ENCODE results near the gene TUBGCP2.

TUBGCP2 gene

DNA sequence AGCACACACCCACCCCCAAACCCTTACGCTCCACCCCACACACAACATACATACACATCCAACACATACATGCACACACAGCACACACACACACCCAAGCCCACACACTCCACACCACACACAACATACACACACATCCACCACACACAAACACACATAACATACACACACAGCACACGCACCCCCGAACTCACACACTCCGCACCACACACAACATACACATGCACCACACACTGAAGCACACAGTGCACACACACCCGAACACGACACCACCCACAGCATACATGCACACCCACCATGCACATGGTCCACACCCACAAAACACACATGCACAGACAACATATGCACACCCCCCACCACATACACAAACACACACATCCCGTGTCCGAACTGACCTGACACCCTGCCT, 40.5 kb upstream of the TUBGCP2 start:
- no peak overlapping the region for H3K4me3 ChIP-seq (ENCODE audit: low read depth, low read length)
- DNase-seq (ENCODE audit: low read depth) = no peak
- TF ChIP-seq, protein P1, sequence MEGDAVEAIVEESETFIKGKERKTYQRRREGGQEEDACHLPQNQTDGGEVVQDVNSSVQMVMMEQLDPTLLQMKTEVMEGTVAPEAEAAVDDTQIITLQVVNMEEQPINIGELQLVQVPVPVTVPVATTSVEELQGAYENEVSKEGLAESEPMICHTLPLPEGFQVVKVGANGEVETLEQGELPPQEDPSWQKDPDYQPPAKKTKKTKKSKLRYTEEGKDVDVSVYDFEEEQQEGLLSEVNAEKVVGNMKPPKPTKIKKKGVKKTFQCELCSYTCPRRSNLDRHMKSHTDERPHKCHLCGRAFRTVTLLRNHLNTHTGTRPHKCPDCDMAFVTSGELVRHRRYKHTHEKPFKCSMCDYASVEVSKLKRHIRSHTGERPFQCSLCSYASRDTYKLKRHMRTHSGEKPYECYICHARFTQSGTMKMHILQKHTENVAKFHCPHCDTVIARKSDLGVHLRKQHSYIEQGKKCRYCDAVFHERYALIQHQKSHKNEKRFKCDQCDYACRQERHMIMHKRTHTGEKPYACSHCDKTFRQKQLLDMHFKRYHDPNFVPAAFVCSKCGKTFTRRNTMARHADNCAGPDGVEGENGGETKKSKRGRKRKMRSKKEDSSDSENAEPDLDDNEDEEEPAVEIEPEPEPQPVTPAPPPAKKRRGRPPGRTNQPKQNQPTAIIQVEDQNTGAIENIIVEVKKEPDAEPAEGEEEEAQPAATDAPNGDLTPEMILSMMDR (IDR thresholded peaks at IDR 0.05; ENCODE audit: control insufficient read depth, extremely low read depth, insufficient read depth) = no peak

DNA sequence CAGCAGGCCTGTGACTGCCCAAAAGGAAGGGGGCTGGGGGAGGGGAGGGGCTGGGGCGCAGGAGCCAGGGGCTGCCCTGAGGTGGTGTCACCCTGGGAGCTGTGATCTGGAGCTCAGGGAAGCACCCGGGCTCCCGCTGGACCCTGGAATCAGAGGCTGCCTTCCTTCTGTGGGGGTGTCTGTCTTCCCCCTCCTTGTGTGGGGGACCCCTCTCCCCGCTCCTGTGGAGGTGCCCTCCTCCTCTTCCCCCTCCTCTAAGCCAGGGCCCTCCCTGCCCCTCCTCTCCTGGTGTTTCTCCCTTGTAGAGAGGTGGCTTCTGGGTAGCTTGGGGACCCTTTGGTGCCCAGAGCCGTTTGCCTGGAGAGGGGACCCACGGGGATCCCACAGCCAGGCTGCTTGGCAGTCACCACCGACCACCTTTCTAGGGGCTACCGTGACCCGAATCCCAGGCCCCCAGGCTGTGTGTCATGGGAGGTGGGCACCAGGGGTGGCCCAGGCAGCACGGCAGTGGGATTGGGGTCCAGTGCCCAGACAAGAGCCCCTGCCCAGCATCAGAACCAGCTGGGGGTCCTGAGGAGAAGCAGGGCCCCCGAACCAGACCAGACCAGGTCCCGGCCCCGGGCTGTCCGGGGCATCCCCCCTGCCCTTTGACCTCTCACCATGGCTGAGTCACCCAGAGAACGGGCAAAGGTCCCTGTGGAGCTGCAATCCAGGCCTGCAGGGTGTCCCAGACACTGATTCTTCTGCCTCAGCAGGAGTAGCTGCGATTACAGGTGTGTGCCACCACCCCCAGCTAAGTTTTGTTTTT, 39.2 kb upstream of the TUBGCP2 start:
- no peak for DNase-seq (ENCODE audit: low read depth)
- TF ChIP-seq, protein P1 (IDR thresholded peaks at IDR 0.05; ENCODE audit: control insufficient read depth, extremely low read depth, insufficient read depth) = no peak
- H3K4me3 ChIP-seq (ENCODE audit: low read depth, low read length) = no peak overlapping the region

DNA sequence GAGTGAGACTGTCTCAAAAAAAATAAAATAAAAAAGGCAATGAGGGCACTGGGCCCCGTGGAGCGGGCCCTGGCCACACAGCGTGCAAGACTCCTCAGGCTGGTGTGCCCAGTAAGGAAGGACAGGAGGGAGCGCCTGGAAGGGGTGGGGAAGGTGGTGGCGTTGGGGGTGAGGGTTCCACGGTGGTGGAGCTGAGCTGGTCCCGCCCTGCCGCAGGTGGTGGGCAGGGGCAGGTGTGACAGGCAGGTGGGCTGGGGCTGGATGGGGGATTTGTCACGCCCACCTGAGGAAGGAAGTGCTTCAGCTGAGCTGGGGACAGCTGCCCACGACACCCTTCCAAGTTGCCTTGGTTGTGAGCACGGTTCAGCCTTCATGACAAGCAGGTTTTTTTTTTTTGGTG, 37.7 kb upstream of the TUBGCP2 start:
- TF ChIP-seq, protein P1 (IDR thresholded peaks at IDR 0.05; ENCODE audit: control insufficient read depth, extremely low read depth, insufficient read depth) = no peak
- no peak overlapping the region for H3K4me3 ChIP-seq (ENCODE audit: low read depth, low read length)

DNA sequence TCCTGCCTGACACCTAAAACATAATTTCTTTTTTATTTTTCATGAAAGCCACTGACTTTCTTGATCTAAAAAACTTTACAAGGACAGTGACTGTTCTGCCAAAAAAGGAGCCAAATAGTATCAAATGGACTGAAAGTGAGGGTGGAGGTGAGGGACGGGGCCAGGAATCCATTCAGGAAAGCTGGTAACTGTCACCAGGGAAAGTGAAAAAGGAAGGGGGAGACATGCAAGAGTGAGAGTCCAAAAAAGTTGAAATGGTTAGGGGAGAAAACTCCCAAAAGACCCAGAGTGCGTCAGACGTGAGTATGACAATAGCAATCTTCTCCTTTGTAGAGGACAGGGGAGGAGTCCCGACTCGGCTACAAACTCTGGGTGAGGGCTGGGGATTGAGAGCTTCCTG, 35.6 kb upstream of the TUBGCP2 start:
- DNase-seq (ENCODE audit: low read depth) = no peak
- TF ChIP-seq, protein P1 (IDR thresholded peaks at IDR 0.05; ENCODE audit: control insufficient read depth, extremely low read depth, insufficient read depth) = no peak

More for the DNA sequence above, 37.7 kb upstream of the TUBGCP2 start:
- no peak for DNase-seq (ENCODE audit: low read depth)

DNA sequence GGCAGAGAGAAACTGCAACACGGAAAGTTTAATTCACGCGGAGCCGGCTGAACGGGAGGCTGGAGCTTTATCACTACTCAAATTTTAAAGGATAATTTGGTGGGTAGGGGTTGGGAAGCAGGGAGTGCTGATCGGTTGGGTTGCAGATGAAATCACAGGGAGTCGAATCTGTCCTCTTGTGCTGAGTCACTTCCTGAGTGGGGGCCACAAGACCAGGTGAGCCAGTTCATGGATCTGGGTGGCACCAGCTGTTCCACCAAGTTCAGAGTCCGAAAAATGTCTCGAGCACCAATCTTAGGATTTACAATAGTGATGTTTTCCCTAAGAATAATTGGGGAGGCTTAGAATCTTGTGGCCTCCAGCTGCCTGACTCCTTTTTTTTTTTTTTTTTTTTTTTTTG, 34.9 kb upstream of the TUBGCP2 start:
- TF ChIP-seq, protein P1 (IDR thresholded peaks at IDR 0.05; ENCODE audit: control insufficient read depth, extremely low read depth, insufficient read depth) = no peak
- H3K4me3 ChIP-seq (ENCODE audit: low read depth, low read length) = no peak overlapping the region
- DNase-seq (ENCODE audit: low read depth) = no peak

More for the DNA sequence above, 35.6 kb upstream of the TUBGCP2 start:
- no peak overlapping the region for H3K4me3 ChIP-seq (ENCODE audit: low read depth, low read length)

DNA sequence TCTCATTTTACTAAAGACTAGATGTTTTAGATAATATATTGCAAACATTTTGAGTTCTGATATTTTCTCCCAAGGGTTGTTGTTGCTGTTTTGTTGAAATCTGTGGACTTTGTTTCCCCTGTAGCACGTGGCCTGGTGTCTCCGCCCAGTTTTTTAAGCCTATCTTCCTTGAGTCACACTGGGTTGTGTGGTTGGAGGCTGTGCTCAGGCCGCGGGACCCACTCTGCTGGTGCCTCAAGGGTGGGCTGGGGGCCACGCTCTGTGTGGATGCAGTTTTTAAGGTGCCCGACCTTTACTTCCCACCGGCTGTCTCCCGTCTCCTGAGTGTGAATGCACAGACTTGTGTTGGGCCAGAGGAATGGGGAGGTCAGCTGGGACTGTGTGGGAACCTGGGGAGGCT, 34.3 kb upstream of the TUBGCP2 start:
- TF ChIP-seq, protein P1 (IDR thresholded peaks at IDR 0.05; ENCODE audit: control insufficient read depth, extremely low read depth, insufficient read depth) = no peak
- DNase-seq (ENCODE audit: low read depth) = no peak
- no peak overlapping the region for H3K4me3 ChIP-seq (ENCODE audit: low read depth, low read length)

DNA sequence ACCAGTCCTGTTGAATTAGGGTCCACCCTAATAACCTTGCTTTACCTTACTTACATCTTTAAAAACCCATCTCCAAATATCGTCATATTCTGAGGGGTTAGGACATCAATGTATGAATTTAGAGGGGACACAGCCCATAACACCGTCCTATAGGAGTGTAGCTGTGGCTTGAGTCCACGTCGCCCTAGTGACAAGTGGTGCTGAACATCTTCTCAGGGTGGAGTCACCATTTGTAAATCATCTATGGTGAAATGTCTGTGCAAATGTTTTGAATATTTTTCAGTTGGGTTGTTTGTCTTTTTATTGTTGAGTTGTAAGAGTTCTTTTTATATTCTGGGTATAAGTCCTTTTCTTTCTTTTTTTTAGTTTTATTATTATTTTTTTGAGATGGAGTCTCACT, 33.3 kb upstream of the TUBGCP2 start:
- TF ChIP-seq, protein P1 (IDR thresholded peaks at IDR 0.05; ENCODE audit: control insufficient read depth, extremely low read depth, insufficient read depth) = no peak
- H3K4me3 ChIP-seq (ENCODE audit: low read depth, low read length) = no peak overlapping the region
- no peak for DNase-seq (ENCODE audit: low read depth)
